Activated CD4-positive, alpha-beta memory T cell treated with anti-CD3 and anti-CD28 coated beads, Interleukin-2, amount 10 ng/mL, durations not matched to agents 7 days and 5 days (primary cell): ENCODE results near the gene TMEM52. TPM values are rescaled to one million over a fixed set of nuclear protein-coding genes. Genes with fewer than 3 reads are reported as not detected.
"Not testable (repeated sequence)": the region's sequence is repeated elsewhere in the genome, so short reads cannot be mapped to it uniquely, and the experiment has no call there.

Experiments used
- CTCF ChIA-PET: fragments of 350-600 bp; sonication (Branson Sonifier 250); formaldehyde crosslinking; loops from one replicate; lab custom pipeline; 2021; ENCODE audit warnings: antibody characterized with exemption, inconsistent platforms; lab: Charles Lee
- POLR2A ChIA-PET: fragments of 350-600 bp; sonication (Branson Sonifier 250); formaldehyde crosslinking; loops from one replicate; lab custom pipeline; 2021; ENCODE audit warnings: antibody characterized with exemption; lab: Charles Lee
- DNase-seq: peaks from one replicate; pipeline ENCODE4 v3.0.0-alpha.2; 2020
- H3K27ac Mint-ChIP-seq: one replicate; pipeline ENCODE4 v1.8.0; 2021; ENCODE audit warnings: mild to moderate bottlenecking, mixed read lengths
- H3K27me3 Mint-ChIP-seq: one replicate; pipeline ENCODE4 v1.8.0; 2021; ENCODE audit warnings: mixed read lengths
- H3K36me3 Mint-ChIP-seq: one replicate; pipeline ENCODE4 v1.8.0; 2021; ENCODE audit warnings: low read depth, mixed read lengths
- H3K4me1 Mint-ChIP-seq: one replicate; pipeline ENCODE4 v1.8.0; 2021; ENCODE audit warnings: mixed read lengths
- H3K4me3 Mint-ChIP-seq: one replicate; pipeline ENCODE4 v1.8.0; 2021; ENCODE audit warnings: mild to moderate bottlenecking, mixed read lengths
- H3K9me3 Mint-ChIP-seq: one replicate; pipeline ENCODE4 v1.8.0; 2021; ENCODE audit warnings: mixed read lengths
- total RNA-seq, 2 experiments: library from RNA; stranded (reverse); gene quantifications; one replicate each; pipeline ENCODE4 v1.2.3, GENCODE V29; 2021

The TMEM52 gene
- total RNA-seq, 2 experiments from 2014 or later: not detected

- H3K4me3 Mint-ChIP-seq: peak within 1 kb of the TSS; percentile 83
- no peaks in the 10 kb centered on the region for H3K9me3 Mint-ChIP-seq
- H3K4me1 Mint-ChIP-seq: peaks cover 48% of the 10 kb centered on the region
- peak; percentile 89 for DNase-seq
- H3K27ac Mint-ChIP-seq: peak within 1 kb of the TSS; percentile 85
- peaks cover 31% of the 10 kb centered on the region for H3K36me3 Mint-ChIP-seq
- H3K27me3 Mint-ChIP-seq: peaks cover 1% of the 10 kb centered on the region
- CTCF ChIA-PET: interaction anchor here (1.8 kb wide), 1 partner anchor 18 kb away, joined by 7 read pairs; no protein-coding TSS in a partner anchor
- POLR2A ChIA-PET: interaction anchor here (1.1 to 1.5 kb wide), 3 partner anchors 8 to 111 kb away, joined by 4 to 8 read pairs (median 4); no protein-coding TSS in a partner anchor
Observed at GRCh38 chr1:1890506-1891348, 28.4 kb downstream of the TMEM52 start, which contains the start of gene GNB1. GNB1 (minus strand) TSS chr1:1891087; CDS start chr1:1825453, 65,634 bp downstream.

GRCh38 chr1:1889847-1890505 is 29.1 kb downstream of the TMEM52 start:
- Mint-ChIP-seq H3K9me3 (no peaks in the 10 kb centered on the region), H3K36me3 (peaks cover 31% of the 10 kb centered on the region), H3K27ac (peak overlapping the region; percentile 82), H3K4me3 (peak overlapping the region; percentile 82), H3K27me3 (no peaks in the 10 kb centered on the region), H3K4me1 (peaks cover 46% of the 10 kb centered on the region)
- DNase-seq: peak; percentile 47
- ChIA-PET POLR2A (interaction anchor here (1.1 to 5.0 kb wide), 7 partner anchors 8 to 166 kb away, joined by 3 to 29 read pairs (median 10); partner anchors contain the start of genes CDK11A and NADK), CTCF (interaction anchor here (0.8 kb wide), 1 partner anchor 31 kb away, joined by 3 read pairs; no protein-coding TSS in a partner anchor)

- no peak for DNase-seq
- CTCF ChIA-PET: interaction anchor here (0.6 to 0.8 kb wide), 2 partner anchors 31 to 53 kb away, joined by 3 read pairs; no protein-coding TSS in a partner anchor
- peaks cover 41% of the 10 kb centered on the region for H3K4me1 Mint-ChIP-seq
- H3K4me3 Mint-ChIP-seq: peak overlapping the region; percentile 82
- H3K36me3 Mint-ChIP-seq: peaks cover 32% of the 10 kb centered on the region
- peak overlapping the region; percentile 76 for H3K27ac Mint-ChIP-seq
- H3K27me3 Mint-ChIP-seq: no peaks in the 10 kb centered on the region
- no peaks in the 10 kb centered on the region for H3K9me3 Mint-ChIP-seq
- POLR2A ChIA-PET: interaction anchor here (1.0 to 5.0 kb wide), 9 partner anchors 9 to 165 kb away, joined by 3 to 29 read pairs (median 10); partner anchors contain the start of genes CDK11A and NADK
Observed at GRCh38 chr1:1889090-1889750, 29.9 kb downstream of the TMEM52 start.

- H3K4me3 Mint-ChIP-seq, H3K27ac Mint-ChIP-seq, DNase-seq, H3K9me3 Mint-ChIP-seq, H3K27me3 Mint-ChIP-seq: not testable (repeated sequence)
- Mint-ChIP-seq H3K4me1 (peaks cover 58% of the 10 kb centered on the region), H3K36me3 (peaks cover 39% of the 10 kb centered on the region)
- ChIA-PET POLR2A (interaction anchor here (1.4 to 1.6 kb wide), 2 partner anchors 8 to 18 kb away, joined by 3 to 4 read pairs; no protein-coding TSS in a partner anchor), CTCF (interaction anchor here (0.6 to 1.2 kb wide), 4 partner anchors 12 to 117 kb away, joined by 3 to 7 read pairs (median 4); no protein-coding TSS in a partner anchor)
Observed at GRCh38 chr1:1883890-1884289, 35.2 kb downstream of the TMEM52 start.

GRCh38 chr1:1883092-1883873 is 35.8 kb downstream of the TMEM52 start:
- DNase-seq: no peak
- H3K36me3 Mint-ChIP-seq: peaks cover 41% of the 10 kb centered on the region
- no peak overlapping the region for H3K27ac Mint-ChIP-seq
- no peaks in the 10 kb centered on the region for H3K27me3 Mint-ChIP-seq
- no peak overlapping the region for H3K4me3 Mint-ChIP-seq
- ChIA-PET POLR2A (interaction anchor here (1.2 to 1.6 kb wide), 3 partner anchors 8 to 18 kb away, joined by 3 to 4 read pairs (median 3); no protein-coding TSS in a partner anchor), CTCF (interaction anchor here (0.6 to 1.2 kb wide), 4 partner anchors 12 to 117 kb away, joined by 3 to 7 read pairs (median 4); no protein-coding TSS in a partner anchor)
- peaks cover 58% of the 10 kb centered on the region for H3K4me1 Mint-ChIP-seq
- H3K9me3 Mint-ChIP-seq: no peaks in the 10 kb centered on the region

- Mint-ChIP-seq H3K36me3 (peaks cover 39% of the 10 kb centered on the region), H3K9me3 (no peaks in the 10 kb centered on the region), H3K4me3 (no peak overlapping the region), H3K4me1 (peaks cover 54% of the 10 kb centered on the region), H3K27me3 (no peaks in the 10 kb centered on the region), H3K27ac (no peak overlapping the region)
- DNase-seq: no peak
- ChIA-PET CTCF (no interaction called here), POLR2A (interaction anchor here (1.0 to 1.3 kb wide), 3 partner anchors 10 to 17 kb away, joined by 3 read pairs; no protein-coding TSS in a partner anchor)
Observed at GRCh38 chr1:1881727-1882126, 37.4 kb downstream of the TMEM52 start.

GRCh38 chr1:1880617-1881312 is 38.3 kb downstream of the TMEM52 start:
- POLR2A ChIA-PET: interaction anchor here (0.6 to 1.3 kb wide), 5 partner anchors 8 to 114 kb away, joined by 3 to 4 read pairs (median 3); no protein-coding TSS in a partner anchor
- Mint-ChIP-seq H3K27ac (no peak overlapping the region), H3K4me1 (peaks cover 59% of the 10 kb centered on the region), H3K9me3 (no peaks in the 10 kb centered on the region), H3K27me3 (no peaks in the 10 kb centered on the region), H3K36me3 (peaks cover 44% of the 10 kb centered on the region), H3K4me3 (no peak overlapping the region)
- CTCF ChIA-PET: no interaction called here
- DNase-seq: no peak

GRCh38 chr1:1879942-1880341 is 39.1 kb downstream of the TMEM52 start:
- Mint-ChIP-seq H3K27me3 (no peaks in the 10 kb centered on the region), H3K9me3 (no peaks in the 10 kb centered on the region), H3K4me1 (peaks cover 65% of the 10 kb centered on the region), H3K4me3 (no peak overlapping the region), H3K36me3 (peaks cover 53% of the 10 kb centered on the region), H3K27ac (no peak overlapping the region)
- ChIA-PET POLR2A (interaction anchor here (0.6 to 1.2 kb wide), 3 partner anchors 9 to 114 kb away, joined by 3 to 4 read pairs (median 3); no protein-coding TSS in a partner anchor), CTCF (no interaction called here)
- DNase-seq: no peak

- Mint-ChIP-seq H3K27ac (peak overlapping the region; percentile 1), H3K36me3 (peaks cover 53% of the 10 kb centered on the region), H3K4me1 (peaks cover 56% of the 10 kb centered on the region), H3K9me3 (no peaks in the 10 kb centered on the region), H3K4me3 (no peak overlapping the region), H3K27me3 (no peaks in the 10 kb centered on the region)
- ChIA-PET POLR2A (no interaction called here), CTCF (no interaction called here)
- DNase-seq: no peak
Observed at GRCh38 chr1:1877865-1878436, 41.1 kb downstream of the TMEM52 start.

GRCh38 chr1:1876335-1876930 is 42.6 kb downstream of the TMEM52 start:
- ChIA-PET POLR2A (interaction anchor here (0.7 to 5.4 kb wide), 2 partner anchors 11 to 15 kb away, joined by 4 to 29 read pairs; no protein-coding TSS in a partner anchor), CTCF (interaction anchor here (1.2 kb wide), 1 partner anchor 11 kb away, joined by 3 read pairs; no protein-coding TSS in a partner anchor)
- no peak for DNase-seq
- H3K27me3 Mint-ChIP-seq: no peaks in the 10 kb centered on the region
- no peaks in the 10 kb centered on the region for H3K9me3 Mint-ChIP-seq
- peak overlapping the region; percentile 82 for H3K27ac Mint-ChIP-seq
- no peak overlapping the region for H3K4me3 Mint-ChIP-seq
- peaks cover 59% of the 10 kb centered on the region for H3K4me1 Mint-ChIP-seq
- H3K36me3 Mint-ChIP-seq: peaks cover 65% of the 10 kb centered on the region
